GM19193 (cell line): ENCODE measurements around the gene TMTC1.

ENCODE experiments used
- POLR2A ChIP-seq: IDR thresholded peaks from 4 replicates; pipeline ENCODE4 v1.6.1; 2011; ENCODE audit not compliant: insufficient read depth, insufficient read length; ENCODE audit errors: extremely low read depth

The TMTC1 gene

GRCh38 chr12:29551812-29552211, 231.9 kb downstream of the TMTC1 start:
- no peak for TF ChIP-seq POLR2A

DNA sequence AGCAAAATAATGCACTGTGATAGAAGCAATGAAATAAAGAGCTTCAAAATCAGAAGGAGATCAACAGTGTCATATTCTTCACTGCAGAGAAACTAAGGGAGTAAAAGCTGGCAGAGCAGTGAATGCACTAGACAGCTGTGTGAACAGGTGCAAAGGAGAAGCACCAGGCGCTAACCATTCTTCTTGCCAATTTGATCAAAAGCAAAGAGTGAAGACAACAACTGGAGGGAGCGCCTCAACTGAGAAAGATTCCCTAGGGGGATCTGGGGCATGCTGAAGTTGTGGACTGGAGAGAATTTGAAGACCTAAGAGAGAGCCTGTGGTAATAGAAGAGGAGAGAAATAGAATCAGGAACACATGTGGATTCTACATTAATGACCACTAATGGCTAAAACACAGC, 235.9 kb downstream of the TMTC1 start:
- no peak for TF ChIP-seq POLR2A

DNA sequence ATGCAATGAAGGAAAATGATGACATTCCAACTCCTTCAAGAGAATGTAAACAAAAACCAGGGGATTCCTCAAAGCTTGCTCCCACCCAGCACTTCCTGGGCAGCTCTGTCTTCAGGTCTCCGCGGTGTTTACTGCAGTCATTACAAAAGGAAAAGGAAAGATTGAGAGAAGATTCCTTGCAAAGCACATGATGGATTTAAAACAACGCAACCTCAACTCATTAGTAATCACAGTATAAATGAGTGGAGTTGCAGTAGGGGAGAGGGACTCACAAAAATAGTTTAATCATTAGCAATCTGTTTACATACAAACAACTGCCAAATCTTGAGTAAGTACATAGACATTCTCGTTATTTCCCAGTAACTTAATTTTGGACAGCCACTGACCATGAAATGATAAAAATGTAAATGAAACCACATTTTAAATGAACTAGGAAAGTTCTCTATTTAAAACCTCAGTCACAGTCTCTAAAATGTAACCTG, 236.6 kb downstream of the TMTC1 start:
- no peak for TF ChIP-seq POLR2A

DNA sequence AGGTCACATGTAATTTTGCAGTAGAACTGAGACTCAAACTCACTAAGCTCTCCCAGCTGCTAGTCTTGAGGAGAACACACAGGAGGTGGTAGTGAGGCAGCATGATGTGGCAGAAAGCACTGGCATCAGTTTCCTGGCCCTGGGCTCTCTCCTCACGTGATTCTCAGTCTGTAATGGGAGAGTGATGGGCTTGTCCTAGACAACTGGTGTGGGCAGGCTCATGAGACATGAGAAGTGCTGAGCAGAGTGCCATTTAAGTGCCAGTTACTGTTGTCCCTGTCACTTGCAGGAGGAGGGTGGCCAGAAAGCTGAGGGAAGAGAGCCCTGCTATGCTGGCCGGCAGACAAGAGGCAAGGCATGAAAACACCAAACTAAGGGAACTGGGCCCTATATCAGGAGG, 237.7 kb downstream of the TMTC1 start:
- no peak for TF ChIP-seq POLR2A

GRCh38 chr12:29545102-29545467, 238.7 kb downstream of the TMTC1 start:
- no peak for TF ChIP-seq POLR2A

DNA sequence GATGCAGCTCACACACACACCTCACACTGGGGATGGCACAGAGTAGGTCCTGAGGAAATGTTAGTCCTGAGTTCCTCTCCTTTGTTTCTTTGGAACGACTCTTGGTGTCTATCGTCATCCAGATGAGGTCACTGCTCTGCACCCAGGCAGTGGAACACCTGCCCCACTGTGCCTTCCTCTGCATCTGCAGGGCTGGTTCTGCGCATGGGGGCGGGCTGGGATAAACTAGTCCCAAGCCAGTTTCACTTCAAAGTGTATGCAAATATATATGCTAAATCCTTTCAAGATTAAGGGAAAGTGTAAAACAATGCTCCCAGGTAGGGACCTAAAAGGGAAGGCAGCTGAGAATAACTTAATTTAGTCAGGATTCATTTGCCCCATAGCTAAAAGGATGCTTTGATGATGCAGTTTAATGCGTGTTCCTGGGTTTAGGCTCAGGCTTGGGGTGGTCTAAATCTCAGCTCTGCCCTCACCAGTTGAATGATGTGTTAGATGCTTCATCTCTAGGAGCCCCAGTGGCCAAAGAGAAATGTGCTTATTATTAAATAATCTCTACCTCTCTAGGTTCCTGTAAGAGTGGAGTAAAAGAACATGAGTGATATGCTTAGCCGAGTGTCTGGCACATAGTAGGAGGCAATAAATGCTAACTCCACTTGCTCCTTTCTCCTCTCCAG, 239.2 kb downstream of the TMTC1 start:
- TF ChIP-seq POLR2A = no peak

DNA sequence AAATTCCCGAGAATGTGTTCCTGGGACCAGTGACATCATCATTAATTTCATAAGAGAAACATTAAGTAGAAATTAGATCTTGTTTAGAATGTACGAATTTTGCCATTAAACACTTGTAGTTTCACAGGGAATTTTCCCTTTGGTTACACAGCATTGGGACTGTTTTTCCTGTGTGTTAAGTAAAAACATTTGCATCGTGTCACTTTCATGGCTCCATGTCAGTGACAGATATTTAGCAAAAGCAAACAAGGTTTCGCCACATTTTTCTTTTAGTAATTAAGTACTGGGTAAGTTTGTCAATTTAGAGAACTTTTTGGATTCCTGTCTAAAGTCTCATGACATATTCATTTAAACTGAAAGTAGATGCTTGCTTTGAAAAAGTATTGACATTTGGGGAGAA, 240.7 kb downstream of the TMTC1 start:
- TF ChIP-seq POLR2A = no peak

GRCh38 chr12:29537298-29537697, 246.4 kb downstream of the TMTC1 start:
- no peak for TF ChIP-seq POLR2A

DNA sequence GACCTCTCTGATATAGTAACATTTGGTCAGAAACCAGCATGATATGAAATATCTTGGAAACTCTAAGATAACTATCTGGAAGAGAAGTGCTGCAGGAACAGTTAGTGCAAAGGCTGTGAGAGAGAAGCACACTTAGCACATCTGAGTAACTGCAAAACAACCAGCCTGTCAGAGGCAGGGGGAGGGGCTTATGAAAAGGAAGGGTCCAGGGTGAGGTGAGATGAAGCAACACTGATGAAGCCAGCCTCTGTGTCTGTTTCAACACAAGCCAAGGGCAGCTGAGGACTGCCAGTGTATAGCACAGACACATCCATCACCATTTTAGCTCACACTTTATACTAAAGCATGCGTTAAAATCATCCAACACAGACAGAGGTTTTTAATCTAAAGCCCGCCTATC, 248.8 kb downstream of the TMTC1 start:
- TF ChIP-seq POLR2A = no peak

DNA sequence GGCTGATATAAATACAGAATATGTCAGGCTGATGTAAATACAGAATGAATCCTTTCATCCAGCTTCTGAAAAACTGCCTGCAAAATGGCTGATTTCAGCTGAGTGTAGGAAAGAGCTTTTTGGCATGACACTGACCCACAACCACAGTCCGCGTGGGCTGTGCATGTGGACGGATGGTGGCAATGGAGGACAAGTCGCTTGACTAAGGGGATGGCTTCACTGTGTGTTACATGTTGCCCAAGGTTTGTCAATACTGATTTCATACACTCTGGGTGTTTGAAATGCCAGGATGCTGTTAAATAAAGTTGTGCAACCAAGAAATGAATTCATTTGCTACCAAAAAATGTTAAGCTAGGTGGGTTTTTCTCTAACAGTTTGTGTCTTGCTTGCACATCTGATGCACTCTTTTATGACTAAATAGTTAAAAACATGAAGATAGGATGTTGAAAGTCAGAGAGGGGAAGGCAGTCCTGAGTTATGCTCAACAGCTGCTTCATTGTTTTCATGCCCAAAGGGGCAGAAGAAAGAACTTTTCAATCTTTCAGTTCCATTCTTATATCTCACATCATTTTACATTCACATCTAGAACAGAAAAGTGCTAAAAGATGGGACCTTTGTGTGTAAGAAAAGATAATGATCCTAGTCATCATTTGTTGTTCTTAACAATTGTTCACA, 249.8 kb downstream of the TMTC1 start:
- no peak for TF ChIP-seq POLR2A

DNA sequence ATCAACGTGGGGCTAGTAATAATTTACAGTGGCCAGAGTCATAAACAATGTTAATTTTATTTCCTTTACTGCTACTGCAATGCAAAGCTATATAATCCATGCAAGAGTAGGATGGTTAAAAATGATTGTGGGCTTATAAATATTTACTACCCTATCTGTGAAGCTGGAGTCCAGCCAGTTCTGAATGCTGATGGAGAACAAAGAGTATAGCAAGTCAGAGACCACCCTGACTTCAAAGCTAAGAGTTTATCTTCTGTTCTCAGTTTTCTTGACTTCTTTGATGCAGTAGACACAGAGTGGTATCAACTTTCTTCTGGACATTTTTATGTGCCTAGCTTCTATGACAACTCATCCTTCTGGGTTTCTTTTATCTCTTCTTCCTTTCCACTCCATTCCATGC, 252.3 kb downstream of the TMTC1 start:
- TF ChIP-seq POLR2A = no peak

DNA sequence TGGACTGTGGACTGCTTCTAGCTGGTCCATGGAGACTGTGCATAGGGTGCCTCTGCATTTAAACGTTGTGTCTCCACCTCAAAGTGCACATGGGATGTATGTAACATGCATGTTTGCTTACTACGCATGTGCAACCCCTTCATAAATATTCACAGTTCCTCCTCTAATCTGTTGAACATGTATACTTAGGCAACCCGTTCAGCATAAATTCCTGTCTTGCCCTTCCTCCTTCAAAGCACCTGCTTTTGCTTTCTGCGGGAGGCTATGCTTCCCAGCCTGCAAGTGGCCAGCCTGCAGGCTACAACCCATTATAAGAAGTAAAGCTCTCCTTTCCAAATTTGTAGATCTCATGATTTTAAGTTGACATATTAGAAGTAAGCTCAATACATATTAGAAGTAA, 253.3 kb downstream of the TMTC1 start:
- TF ChIP-seq POLR2A = no peak

DNA sequence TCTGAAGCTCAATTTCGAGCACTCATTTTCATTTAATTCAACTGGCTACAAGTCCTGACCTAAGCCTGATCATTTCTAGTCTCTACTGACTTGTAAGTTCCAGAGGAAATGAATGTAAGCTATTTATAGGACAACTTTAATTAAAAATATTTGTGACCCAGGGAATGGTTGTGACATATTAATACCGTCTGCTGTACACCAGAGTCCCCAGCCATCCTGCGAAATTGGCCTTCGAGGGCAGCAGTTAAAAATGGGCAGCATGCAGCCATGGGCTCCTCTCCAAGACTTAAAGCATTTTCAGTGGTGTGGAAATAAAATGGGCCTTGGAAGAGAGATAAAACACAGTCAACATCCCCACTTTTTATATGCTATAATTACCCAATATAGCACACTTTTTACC, 255.6 kb downstream of the TMTC1 start:
- no peak for TF ChIP-seq POLR2A

- TF ChIP-seq POLR2A = no peak
Measured at GRCh38 chr12:29521951-29522350, 261.8 kb downstream of the TMTC1 start.

DNA sequence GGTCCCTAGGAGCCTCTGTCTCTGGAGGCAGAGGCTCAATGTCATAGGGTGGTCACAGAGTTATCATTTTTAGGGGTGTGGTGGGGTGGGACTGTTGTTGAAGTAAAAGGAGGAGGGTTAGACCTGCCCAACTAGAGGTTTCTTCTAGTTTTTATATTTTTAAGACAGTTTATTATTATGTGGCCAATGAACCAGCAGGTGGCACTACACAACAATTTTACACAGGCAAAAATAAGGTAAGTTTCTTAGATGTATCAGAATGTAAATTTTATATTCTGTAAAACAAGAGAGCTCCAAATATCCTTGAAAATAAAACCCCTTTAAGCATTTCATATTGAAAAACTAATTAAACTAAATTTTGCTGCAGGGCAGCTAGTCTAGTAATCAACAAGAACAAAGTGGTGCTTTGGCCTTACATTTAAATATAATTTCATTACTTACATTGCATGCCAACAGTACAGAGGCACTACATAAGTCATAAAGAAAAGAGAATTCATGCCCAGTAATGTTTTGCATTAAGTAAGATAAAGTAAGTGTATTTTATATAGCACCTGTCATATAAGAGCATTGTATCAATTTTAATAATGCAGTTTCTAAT, 264.1 kb downstream of the TMTC1 start:
- no peak for TF ChIP-seq POLR2A

DNA sequence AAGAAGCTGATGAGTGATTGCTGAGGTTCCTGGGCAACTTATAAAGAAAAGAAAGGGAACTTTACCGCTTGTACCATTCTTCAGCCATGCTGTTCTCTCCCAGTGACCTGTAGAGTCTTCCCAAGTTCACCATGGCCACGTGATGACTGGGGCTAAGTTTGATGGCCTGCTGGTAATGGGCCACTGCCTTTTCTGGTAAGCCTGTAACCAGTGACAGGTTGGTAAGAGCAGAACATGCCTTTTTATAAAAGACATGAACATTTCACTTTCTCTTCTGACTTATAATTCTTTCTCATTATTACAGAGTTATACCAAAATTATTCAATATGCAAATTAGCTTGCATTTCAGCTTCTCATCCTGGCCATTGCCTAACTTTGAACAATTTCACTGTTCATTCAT, 265.3 kb downstream of the TMTC1 start:
- TF ChIP-seq POLR2A = no peak
